ENCODE measurements around the gene EPB41.

GRCh38 chr1:28914228-28915030 lies at the start of gene EPB41:
- TF ChIP-seq, protein P1, sequence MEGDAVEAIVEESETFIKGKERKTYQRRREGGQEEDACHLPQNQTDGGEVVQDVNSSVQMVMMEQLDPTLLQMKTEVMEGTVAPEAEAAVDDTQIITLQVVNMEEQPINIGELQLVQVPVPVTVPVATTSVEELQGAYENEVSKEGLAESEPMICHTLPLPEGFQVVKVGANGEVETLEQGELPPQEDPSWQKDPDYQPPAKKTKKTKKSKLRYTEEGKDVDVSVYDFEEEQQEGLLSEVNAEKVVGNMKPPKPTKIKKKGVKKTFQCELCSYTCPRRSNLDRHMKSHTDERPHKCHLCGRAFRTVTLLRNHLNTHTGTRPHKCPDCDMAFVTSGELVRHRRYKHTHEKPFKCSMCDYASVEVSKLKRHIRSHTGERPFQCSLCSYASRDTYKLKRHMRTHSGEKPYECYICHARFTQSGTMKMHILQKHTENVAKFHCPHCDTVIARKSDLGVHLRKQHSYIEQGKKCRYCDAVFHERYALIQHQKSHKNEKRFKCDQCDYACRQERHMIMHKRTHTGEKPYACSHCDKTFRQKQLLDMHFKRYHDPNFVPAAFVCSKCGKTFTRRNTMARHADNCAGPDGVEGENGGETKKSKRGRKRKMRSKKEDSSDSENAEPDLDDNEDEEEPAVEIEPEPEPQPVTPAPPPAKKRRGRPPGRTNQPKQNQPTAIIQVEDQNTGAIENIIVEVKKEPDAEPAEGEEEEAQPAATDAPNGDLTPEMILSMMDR (IDR thresholded peaks at IDR 0.05) = no peak
- TF ChIP-seq EP300 (IDR thresholded peaks at IDR 0.05) (peak in 1 of 4 donors; percentile 18), POLR2AphosphoS5 (IDR thresholded peaks at IDR 0.05) (peak in 2 of 4 donors; percentile 39 to 72)

All from sigmoid colon (tissue), 4 donors.